LHCN-M2 (cell line): ENCODE measurements around the gene NQO2. TPM values are rescaled to one million over a fixed set of nuclear protein-coding genes. Genes with fewer than 3 reads are reported as not detected.
"Not testable (repeated sequence)": the region's sequence is repeated elsewhere in the genome, so short reads cannot be mapped to it uniquely, and the experiment has no call there.

Experiments
- DNase-seq: peaks from one replicate; pipeline ENCODE4 v3.0.0-alpha.2; 2012; ENCODE audit warnings: low read depth
- total RNA-seq: library from RNA; depleted of rRNA; stranded (reverse); fragments of >200 nt; gene quantifications from 2 replicates; pipeline ENCODE4 v1.2.3, GENCODE V29; 2014

The NQO2 gene
- total RNA-seq, 1 experiment from 2014 or later = 28.8 TPM

GRCh38 chr6:3013901-3014674 is 14.4 kb downstream of the NQO2 start:
- DNase-seq = no peak

GRCh38 chr6:3014675-3015066 is 15.0 kb downstream of the NQO2 start:
- DNase-seq = no peak

GRCh38 chr6:3015144-3015543 is 15.4 kb downstream of the NQO2 start:
- DNase-seq = no peak

GRCh38 chr6:3016473-3017280 is 17.0 kb downstream of the NQO2 start:
- DNase-seq = no peak

- no peak for DNase-seq
These were observed 17.6 kb downstream of the NQO2 start for GRCh38 chr6:3017304-3017703.

GRCh38 chr6:3019065-3019464 is 19.4 kb downstream of the NQO2 start:
- DNase-seq = no peak

GRCh38 chr6:3019749-3020320 is 20.1 kb downstream of the NQO2 start:
- no peak for DNase-seq

- DNase-seq = not testable (repeated sequence)
These were observed 21.4 kb downstream of the NQO2 start for GRCh38 chr6:3020976-3021598.

- no peak for DNase-seq
These were observed 23.3 kb downstream of the NQO2 start for GRCh38 chr6:3022765-3023662.

GRCh38 chr6:3023663-3024483 is 24.2 kb downstream of the NQO2 start:
- DNase-seq = peak; percentile 76

GRCh38 chr6:3026791-3027626 is 27.3 kb downstream of the NQO2 start:
- DNase-seq = no peak

GRCh38 chr6:3028156-3028555 is 28.5 kb downstream of the NQO2 start:
- DNase-seq = not testable (repeated sequence)

- no peak for DNase-seq
These were observed 32.4 kb downstream of the NQO2 start for GRCh38 chr6:3031857-3032640.

- DNase-seq = no peak
These were observed 33.3 kb downstream of the NQO2 start for GRCh38 chr6:3032986-3033385.

GRCh38 chr6:3033652-3034051 is 34.0 kb downstream of the NQO2 start:
- no peak for DNase-seq

- DNase-seq = no peak
These were observed 35.7 kb downstream of the NQO2 start for GRCh38 chr6:3035397-3035796.

GRCh38 chr6:3036861-3037637 is 37.4 kb downstream of the NQO2 start:
- no peak for DNase-seq
